HFFc6 (cell line): ENCODE data around the gene TEX22. TPM values are rescaled to one million over a fixed set of nuclear protein-coding genes. Genes with fewer than 3 reads are reported as not detected.

Experiments used
- DNase-seq: peaks from one replicate; pipeline ENCODE4 v3.0.0-alpha.2; 2018
- H3K27ac Mint-ChIP-seq: 2 replicates; pipeline ENCODE4 v1.8.0; 2020; ENCODE audit warnings: mild to moderate bottlenecking, mixed read lengths
- H3K27me3 Mint-ChIP-seq: 2 replicates; pipeline ENCODE4 v1.8.0; 2021; ENCODE audit warnings: mild to moderate bottlenecking, moderate library complexity, mixed read lengths; ENCODE audit not compliant: insufficient read depth
- H3K36me3 Mint-ChIP-seq: 2 replicates; pipeline ENCODE4 v1.8.0; 2021; ENCODE audit warnings: low read depth, mixed read lengths
- H3K4me1 Mint-ChIP-seq: 2 replicates; pipeline ENCODE4 v1.8.0; 2020; ENCODE audit warnings: low read depth, mixed read lengths
- H3K4me3 Mint-ChIP-seq: 2 replicates; pipeline ENCODE4 v1.8.0; 2020; ENCODE audit warnings: mild to moderate bottlenecking, moderate library complexity, mixed read lengths
- H3K9me3 Mint-ChIP-seq: 2 replicates; pipeline ENCODE4 v1.8.0; 2020; ENCODE audit warnings: mild to moderate bottlenecking, mixed read lengths
- total RNA-seq, 6 experiments: library from RNA; stranded (reverse); fragmentation: NEBNext Ultra II Directional; extraction: Animal tissue kit (Norgen Biotek cat#: 25700); gene quantifications; 2 replicates in 1 of 6; 3 replicates in 5 of 6; pipeline ENCODE4 v1.2.3, GENCODE V29; 2021
- TF ChIP-seq, protein P1 (sequence below): fragments of 200-600 bp; sonication (generic); IDR thresholded peaks from 2 replicates; pipeline ENCODE4 v1.5.0; 2021; ENCODE audit warnings: antibody characterized with exemption, mild to moderate bottlenecking

TEX22 gene
- total RNA-seq, 6 experiments from 2014 or later = 0.34 to 2.1 (median 0.76) TPM

DNA sequence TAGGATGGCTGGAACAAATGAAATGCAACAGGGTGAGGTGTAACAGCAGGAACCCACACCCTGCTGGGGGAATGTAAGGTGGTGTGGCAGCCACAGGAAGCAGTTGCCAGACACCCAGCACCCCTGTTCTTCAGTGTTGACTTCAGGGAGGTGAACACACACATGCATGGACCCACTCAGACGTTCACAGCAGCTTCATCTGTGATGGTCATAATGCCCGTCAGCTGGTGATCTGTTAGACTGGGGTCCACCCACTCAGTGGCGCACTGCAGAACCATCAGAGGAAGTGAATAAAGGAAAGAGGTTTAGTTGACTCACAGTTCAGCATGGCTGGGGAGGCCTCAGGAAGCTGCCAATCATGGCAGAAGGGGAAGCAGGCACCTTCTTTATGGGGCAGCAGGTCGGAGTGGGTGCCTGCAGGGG is 22.7 kb upstream of the TEX22 start:
- Mint-ChIP-seq H3K4me1 (peaks cover 6% of the 10 kb centered on the region), H3K9me3 (no peaks in the 10 kb centered on the region), H3K4me3 (no peak overlapping the region), H3K36me3 (no peaks in the 10 kb centered on the region; the same call in 1 of the 2 replicates), H3K27ac (no peak overlapping the region), H3K27me3 (peaks cover 3% of the 10 kb centered on the region; the same call in 1 of the 2 replicates)
- DNase-seq = no peak
- TF ChIP-seq, protein P1, sequence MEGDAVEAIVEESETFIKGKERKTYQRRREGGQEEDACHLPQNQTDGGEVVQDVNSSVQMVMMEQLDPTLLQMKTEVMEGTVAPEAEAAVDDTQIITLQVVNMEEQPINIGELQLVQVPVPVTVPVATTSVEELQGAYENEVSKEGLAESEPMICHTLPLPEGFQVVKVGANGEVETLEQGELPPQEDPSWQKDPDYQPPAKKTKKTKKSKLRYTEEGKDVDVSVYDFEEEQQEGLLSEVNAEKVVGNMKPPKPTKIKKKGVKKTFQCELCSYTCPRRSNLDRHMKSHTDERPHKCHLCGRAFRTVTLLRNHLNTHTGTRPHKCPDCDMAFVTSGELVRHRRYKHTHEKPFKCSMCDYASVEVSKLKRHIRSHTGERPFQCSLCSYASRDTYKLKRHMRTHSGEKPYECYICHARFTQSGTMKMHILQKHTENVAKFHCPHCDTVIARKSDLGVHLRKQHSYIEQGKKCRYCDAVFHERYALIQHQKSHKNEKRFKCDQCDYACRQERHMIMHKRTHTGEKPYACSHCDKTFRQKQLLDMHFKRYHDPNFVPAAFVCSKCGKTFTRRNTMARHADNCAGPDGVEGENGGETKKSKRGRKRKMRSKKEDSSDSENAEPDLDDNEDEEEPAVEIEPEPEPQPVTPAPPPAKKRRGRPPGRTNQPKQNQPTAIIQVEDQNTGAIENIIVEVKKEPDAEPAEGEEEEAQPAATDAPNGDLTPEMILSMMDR = no peak

- Mint-ChIP-seq H3K36me3 (no peaks in the 10 kb centered on the region), H3K27me3 (peaks cover 1% of the 10 kb centered on the region; the same call in 1 of the 2 replicates), H3K4me1 (peaks cover 6% of the 10 kb centered on the region), H3K9me3 (no peaks in the 10 kb centered on the region), H3K4me3 (no peak overlapping the region), H3K27ac (no peak overlapping the region)
- TF ChIP-seq, protein P1 = no peak
- no peak for DNase-seq
Observed at GRCh38 chr14:105376521-105377440, 21.6 kb upstream of the TEX22 start.

DNA sequence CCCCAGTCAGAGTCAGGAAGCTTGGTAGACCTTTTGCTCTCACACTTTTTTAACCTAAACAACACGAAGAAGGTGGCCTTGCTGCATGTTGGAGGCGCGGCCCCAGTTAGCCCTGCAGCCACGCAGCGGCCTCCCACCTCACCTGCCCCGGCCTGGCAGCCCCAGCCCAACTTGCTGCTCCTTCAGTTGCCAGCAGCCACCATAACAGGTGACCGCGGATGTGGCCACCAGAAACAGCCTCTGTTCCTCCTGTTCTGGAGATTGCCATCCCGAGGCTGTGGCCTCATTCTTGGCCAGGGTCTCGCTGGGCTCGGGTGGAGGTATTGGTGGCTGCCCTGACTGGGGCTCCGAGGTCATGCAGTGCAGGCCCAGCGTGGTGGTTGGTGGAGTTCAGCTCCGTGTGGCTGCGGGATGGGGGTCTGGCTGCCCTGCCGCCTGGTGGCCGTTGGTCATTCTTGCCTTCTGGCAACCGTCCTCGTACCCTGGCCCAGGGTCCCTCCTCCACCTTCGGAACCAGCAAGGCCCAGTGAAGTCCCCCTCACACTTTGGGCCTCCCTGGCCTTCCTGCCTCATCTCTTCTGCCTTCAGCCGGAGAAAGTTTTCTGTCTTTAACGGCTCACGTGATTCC is 20.7 kb upstream of the TEX22 start:
- Mint-ChIP-seq H3K4me1 (peaks cover 6% of the 10 kb centered on the region), H3K36me3 (no peaks in the 10 kb centered on the region), H3K27me3 (peaks cover 1% of the 10 kb centered on the region; the same call in 1 of the 2 replicates), H3K27ac (no peak overlapping the region), H3K9me3 (no peaks in the 10 kb centered on the region), H3K4me3 (no peak overlapping the region)
- TF ChIP-seq, protein P1 = no peak
- DNase-seq = no peak

DNA sequence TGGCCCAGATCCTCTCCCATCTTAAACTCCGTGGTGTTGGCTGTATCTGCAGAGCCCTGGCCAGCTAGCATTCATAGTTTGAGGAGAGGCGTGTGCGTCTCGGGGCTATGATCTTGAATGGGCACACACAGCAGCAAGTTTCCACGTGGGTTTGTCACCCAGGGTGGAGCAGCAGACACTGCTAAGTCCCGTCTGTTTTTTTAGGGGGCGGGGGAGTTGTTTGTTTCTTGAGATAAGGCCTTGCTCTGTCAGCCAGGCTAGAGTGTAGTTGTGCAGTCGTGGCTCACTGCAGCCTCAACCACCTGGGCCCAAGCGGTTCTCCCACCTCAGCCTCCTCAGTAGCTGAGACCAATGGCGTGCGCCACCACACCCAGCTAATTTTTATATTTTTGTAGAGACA is 20.1 kb upstream of the TEX22 start:
- H3K9me3 Mint-ChIP-seq = no peaks in the 10 kb centered on the region
- no peaks in the 10 kb centered on the region; the same call in 1 of the 2 replicates for H3K36me3 Mint-ChIP-seq
- DNase-seq = no peak
- TF ChIP-seq, protein P1 = no peak
- H3K4me1 Mint-ChIP-seq = peaks cover 6% of the 10 kb centered on the region
- no peak overlapping the region for H3K4me3 Mint-ChIP-seq
- no peak overlapping the region for H3K27ac Mint-ChIP-seq
- H3K27me3 Mint-ChIP-seq = peaks cover 1% of the 10 kb centered on the region; the same call in 1 of the 2 replicates

DNA sequence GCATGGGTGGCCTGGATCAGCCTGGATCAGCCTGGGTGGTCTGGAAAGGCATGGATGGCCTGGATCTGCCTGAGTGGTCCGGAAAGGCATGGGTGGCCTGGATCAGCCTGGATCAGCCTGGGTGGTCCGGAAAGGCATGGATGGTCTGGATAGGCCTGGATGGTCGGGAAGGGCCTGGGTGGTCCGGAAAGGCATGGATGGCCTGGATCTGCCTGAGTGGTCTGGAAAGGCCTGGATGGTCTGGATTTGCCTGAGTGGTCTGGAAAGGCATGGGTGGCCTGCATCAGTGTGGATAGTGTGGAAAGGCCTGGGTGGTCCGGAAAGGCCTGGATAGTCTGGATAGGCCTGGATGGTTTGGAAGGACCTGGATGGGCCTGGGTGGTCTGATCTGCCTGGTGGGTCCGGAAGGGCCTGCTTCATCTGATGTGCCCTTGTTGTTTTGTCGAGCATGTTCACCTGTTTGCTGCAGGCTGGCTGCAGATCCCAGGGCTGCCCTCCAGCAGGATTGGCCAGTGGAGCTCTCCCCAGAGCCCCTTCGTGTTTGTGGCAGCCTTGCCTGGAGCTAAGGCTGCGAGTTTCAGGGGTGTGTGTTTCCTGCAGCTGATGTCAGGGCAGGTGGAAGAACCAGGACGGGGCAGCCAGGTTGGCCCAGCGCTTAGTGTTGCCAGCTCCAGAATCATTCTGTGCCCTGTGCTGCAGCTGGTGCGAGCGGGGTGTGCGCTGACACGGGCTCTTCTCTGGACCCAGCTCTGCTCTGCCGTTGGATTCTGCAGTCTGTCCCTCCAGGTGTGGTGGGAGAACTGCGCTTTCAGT is 19.3 kb upstream of the TEX22 start:
- TF ChIP-seq, protein P1 = no peak
- no peaks in the 10 kb centered on the region for H3K9me3 Mint-ChIP-seq

More for the DNA sequence above, 19.3 kb upstream of the TEX22 start:
- Mint-ChIP-seq H3K4me3 (no peak overlapping the region), H3K36me3 (peaks cover 5% of the 10 kb centered on the region; the same call in 1 of the 2 replicates), H3K4me1 (peaks cover 6% of the 10 kb centered on the region), H3K27ac (no peak overlapping the region), H3K27me3 (peaks cover 1% of the 10 kb centered on the region; the same call in 1 of the 2 replicates)
- DNase-seq = no peak
